ENCODE data around the gene FREM2. TPM values are rescaled to one million over a fixed set of nuclear protein-coding genes. Genes with fewer than 3 reads are reported as not detected.

The FREM2 gene
- total RNA-seq, 1 donor from 2014 or later: 14.5 TPM

- no peak for TF ChIP-seq CTCF (IDR thresholded peaks at IDR 0.05)
- intact Hi-C loops (cut with DNase I): no loop called here
- Histone ChIP-seq H3K4me3 (peak overlapping the region; percentile 31), H3K36me3 (no peaks in the 10 kb centered on the region), H3K27me3 (ENCODE audit: low read depth) (no peaks in the 10 kb centered on the region), H3K9me3 (no peaks in the 10 kb centered on the region), H3K4me1 (no peaks in the 10 kb centered on the region), H3K27ac (no peak overlapping the region)
- ATAC-seq (peak; percentile 38 to 70), DNase-seq (no peak)
Observed at GRCh38 chr13:38784036-38784880, 97.4 kb downstream of the FREM2 start.

GRCh38 chr13:38785042-38785441 lies 98.2 kb downstream of the FREM2 start:
- H3K27ac ChIP-seq: no peak overlapping the region
- H3K9me3 ChIP-seq: no peaks in the 10 kb centered on the region
- intact Hi-C loops (cut with DNase I): no loop called here
- ATAC-seq (peak in 1 of 2 donors; percentile 15), DNase-seq (no peak)
- H3K4me1 ChIP-seq: no peaks in the 10 kb centered on the region
- TF ChIP-seq CTCF (IDR thresholded peaks at IDR 0.05): no peak
- H3K36me3 ChIP-seq: no peaks in the 10 kb centered on the region
- H3K4me3 ChIP-seq: peak overlapping the region; percentile 31
- no peaks in the 10 kb centered on the region for H3K27me3 ChIP-seq (ENCODE audit: low read depth)

- ATAC-seq: no peak
- Histone ChIP-seq H3K9me3 (no peaks in the 10 kb centered on the region), H3K36me3 (no peaks in the 10 kb centered on the region), H3K27ac (no peak overlapping the region), H3K27me3 (ENCODE audit: low read depth) (no peaks in the 10 kb centered on the region), H3K4me1 (no peaks in the 10 kb centered on the region), H3K4me3 (peak overlapping the region; percentile 31)
- DNase-seq: no peak
- intact Hi-C loops (cut with DNase I): no loop called here
- TF ChIP-seq CTCF (IDR thresholded peaks at IDR 0.05): no peak
Observed at GRCh38 chr13:38785490-38785889, 98.6 kb downstream of the FREM2 start.

GRCh38 chr13:38787550-38787949 lies 100.7 kb downstream of the FREM2 start:
- ATAC-seq (no peak), DNase-seq (no peak)
- no peak for TF ChIP-seq CTCF (IDR thresholded peaks at IDR 0.05)
- no peaks in the 10 kb centered on the region for H3K36me3 ChIP-seq
- H3K27ac ChIP-seq: no peak overlapping the region
- H3K27me3 ChIP-seq (ENCODE audit: low read depth): no peaks in the 10 kb centered on the region
- H3K9me3 ChIP-seq: no peaks in the 10 kb centered on the region
- intact Hi-C loops (cut with DNase I): no loop called here
- no peak overlapping the region for H3K4me3 ChIP-seq
- H3K4me1 ChIP-seq: no peaks in the 10 kb centered on the region

- H3K36me3 ChIP-seq: no peaks in the 10 kb centered on the region
- no peaks in the 10 kb centered on the region for H3K27me3 ChIP-seq (ENCODE audit: low read depth)
- no peaks in the 10 kb centered on the region for H3K9me3 ChIP-seq
- ATAC-seq (no peak), DNase-seq (no peak)
- no peaks in the 10 kb centered on the region for H3K4me1 ChIP-seq
- intact Hi-C loops (cut with DNase I): no loop called here
- no peak overlapping the region for H3K27ac ChIP-seq
- H3K4me3 ChIP-seq: no peak overlapping the region
- no peak for TF ChIP-seq CTCF (IDR thresholded peaks at IDR 0.05)
Observed at GRCh38 chr13:38796890-38797289, 110.0 kb downstream of the FREM2 start.
